IMR-90 (cell line): ENCODE measurements around the gene MRPL19. TPM values are rescaled to one million over a fixed set of nuclear protein-coding genes. Genes with fewer than 3 reads are reported as not detected.

Experiments
- ATAC-seq: fragments of 200-7000 bp; cut with Tn5 transposase; 2 replicates; pipeline ENCODE4 v1.9.1; 2020; ENCODE audit warnings: low read depth, mild to moderate bottlenecking, moderate library complexity
- BruUV-seq: library from RNA; stranded (reverse); fragments of 400-500 nt; replicated peaks from 2 replicates; lab custom pipeline; 2021; lab: Mats Ljungman, UMichigan
- CTCF ChIA-PET: fragments of 300-600 bp; formaldehyde crosslinking; extraction: SDS; loops from one replicate; lab custom pipeline; 2021; ENCODE audit warnings: antibody characterized with exemption; lab: Yijun Ruan, JAX
- POLR2A ChIA-PET: fragments of 300-600 bp; sonication (Branson Sonifier 250); formaldehyde crosslinking; loops from one replicate; lab custom pipeline; 2022; ENCODE audit warnings: antibody characterized with exemption; ENCODE audit not compliant: unreplicated experiment; lab: Charles Lee
- DNase-seq: peaks from one replicate; pipeline ENCODE4 v3.0.0; 2013
- H2AFZ ChIP-seq: replicated peaks from 2 replicates; pipeline ENCODE3; 2013; ENCODE audit warnings: low read length, mild to moderate bottlenecking; ENCODE audit not compliant: poor library complexity
- H2AK5ac ChIP-seq: 2 replicates; pipeline ENCODE4 v1.6.1; 2013; ENCODE audit warnings: low read depth, low read length, inconsistent platforms
- H2AK9ac ChIP-seq: replicated peaks from 2 replicates; pipeline ENCODE3; 2013; ENCODE audit warnings: mild to moderate bottlenecking, low read depth, low read length, moderate library complexity; ENCODE audit not compliant: poor library complexity
- H2BK120ac ChIP-seq: 2 replicates; pipeline ENCODE4 v1.6.1; 2013; ENCODE audit warnings: low read depth, low read length, inconsistent platforms
- H2BK15ac ChIP-seq: 3 replicates; pipeline ENCODE4 v1.6.1; 2013; ENCODE audit warnings: low read depth, low read length, inconsistent platforms
- H2BK20ac ChIP-seq: 2 replicates; pipeline ENCODE4 v1.6.1; 2013; ENCODE audit warnings: low read depth, mild to moderate bottlenecking, inconsistent platforms, low read length, moderate library complexity
- H2BK5ac ChIP-seq: 2 replicates; pipeline ENCODE4 v1.6.1; 2013; ENCODE audit warnings: mild to moderate bottlenecking, low read depth, low read length, inconsistent platforms; ENCODE audit not compliant: poor library complexity, severe bottlenecking
- H3K14ac ChIP-seq: replicated peaks from 2 replicates; pipeline ENCODE4 v1.6.1; 2013; ENCODE audit warnings: low read depth, low read length, inconsistent platforms
- H3K18ac ChIP-seq: 2 replicates; pipeline ENCODE4 v1.6.1; 2013; ENCODE audit warnings: low read depth, low read length, control low read depth
- H3K23ac ChIP-seq: 2 replicates; pipeline ENCODE4 v1.6.1; 2013; ENCODE audit warnings: low read depth, low read length, inconsistent platforms
- H3K27ac ChIP-seq: 2 replicates; pipeline ENCODE4 v1.5.1; 2013; ENCODE audit warnings: mild to moderate bottlenecking, control low read depth, low read length; ENCODE audit not compliant: insufficient read depth
- H3K27me3 ChIP-seq: 2 replicates; pipeline ENCODE4 v1.6.1; 2013; ENCODE audit warnings: low read length; ENCODE audit not compliant: control insufficient read depth, insufficient read depth
- H3K36me3 ChIP-seq: 2 replicates; pipeline ENCODE4 v1.6.1; 2013; ENCODE audit warnings: low read length, mixed read lengths; ENCODE audit not compliant: control insufficient read depth, insufficient read depth
- H3K4ac ChIP-seq: 2 replicates; pipeline ENCODE4 v1.6.1; 2013; ENCODE audit warnings: low read depth, low read length, inconsistent platforms
- H3K4me1 ChIP-seq: 2 replicates; pipeline ENCODE4 v1.6.1; 2013; ENCODE audit warnings: low read length, mixed read lengths; ENCODE audit not compliant: control insufficient read depth, insufficient read depth
- H3K4me2 ChIP-seq: 2 replicates; pipeline ENCODE4 v1.6.1; 2013; ENCODE audit warnings: low read depth, mild to moderate bottlenecking, control low read depth, low read length, moderate library complexity
- H3K4me3 ChIP-seq: 2 replicates; pipeline ENCODE4 v1.5.1; 2013; ENCODE audit warnings: low read depth, mild to moderate bottlenecking, control low read depth, low read length, moderate library complexity; ENCODE audit not compliant: insufficient read depth
- H3K56ac ChIP-seq: 2 replicates; pipeline ENCODE4 v1.6.1; 2013; ENCODE audit warnings: low read length, inconsistent platforms; ENCODE audit not compliant: insufficient read depth; ENCODE audit errors: extremely low read depth
- H3K79me1 ChIP-seq, 2 experiments: 2 replicates each; pipeline ENCODE4 v1.6.1; 2013; ENCODE audit warnings: low read length in 2 of 2, inconsistent platforms in 1 of 2, low read depth in 1 of 2
- H3K9ac ChIP-seq: 2 replicates; pipeline ENCODE4 v1.6.1; 2013; ENCODE audit warnings: low read depth, low read length, control low read depth
- H3K9me1 ChIP-seq: 2 replicates; pipeline ENCODE4 v1.6.1; 2013; ENCODE audit warnings: low read length, inconsistent platforms; ENCODE audit not compliant: insufficient read depth
- H3K9me3 ChIP-seq: 2 replicates; pipeline ENCODE4 v1.6.1; 2013; ENCODE audit warnings: low read length; ENCODE audit not compliant: control insufficient read depth, insufficient read depth
- H4K20me1 ChIP-seq: 2 replicates; pipeline ENCODE4 v1.6.1; 2013; ENCODE audit warnings: low read length, inconsistent platforms; ENCODE audit not compliant: insufficient read depth
- H4K5ac ChIP-seq: 2 replicates; pipeline ENCODE4 v1.6.1; 2013; ENCODE audit warnings: mild to moderate bottlenecking, low read depth, low read length, control low read depth
- H4K8ac ChIP-seq, 2 experiments: 2 replicates each; pipeline ENCODE4 v1.6.1; 2013; ENCODE audit warnings: low read depth in 2 of 2, low read length in 2 of 2, control low read depth in 1 of 2, inconsistent platforms in 1 of 2
- H4K91ac ChIP-seq: 2 replicates; pipeline ENCODE4 v1.6.1; 2013; ENCODE audit warnings: low read depth, low read length, inconsistent platforms; ENCODE audit not compliant: insufficient read depth
- CEBPB ChIP-seq: IDR thresholded peaks from 2 replicates; pipeline ENCODE4 v1.6.1; 2012; ENCODE audit warnings: low read depth, low read length, improper control_type of control experiment
- NFE2L2 ChIP-seq: fragments of 150-350 bp; IDR thresholded peaks from 2 replicates; pipeline ENCODE4 v1.6.1; 2016; ENCODE audit warnings: low read depth, mild to moderate bottlenecking, low read length
- WGBS, 2 experiments: methylation state at CpG; one replicate each; pipeline versions ENCODE4 v1.1.5 to v1.1.7; 2013; ENCODE audit warnings: missing lambda C conversion rate in 2 of 2; ENCODE audit not compliant: insufficient read length in 1 of 2; ENCODE audit errors: extremely low coverage in 2 of 2; 5-methylcytosine and 5-hydroxymethylcytosine counted together
- dilution Hi-C: fragments of 300-500 bp; cut with HindIII; formaldehyde crosslinking; loops from one replicate; pipeline ENCODE4 v1.14.3; 2018; ENCODE audit warnings: low sequenced_read_pairs; ENCODE audit not compliant: unreplicated experiment
- in situ Hi-C: fragments of 300-500 bp; cut with MboI; formaldehyde crosslinking; loops from 3 replicates; pipeline ENCODE4 v1.14.3; 2019; ENCODE audit warnings: low sequenced_read_pairs, inconsistent platforms, mixed read lengths
- intact Hi-C: fragments of 100-400 bp; cut with micrococcal nuclease; formaldehyde crosslinking; loops from 2 replicates; pipeline ENCODE4 v1.10.0; 2022
- polyA plus RNA-seq, 3 experiments: library from polyadenylated mRNA; depleted of rRNA; stranded (reverse); fragments of >200 nt; gene quantifications; 2 replicates each; pipeline ENCODE4 v1.2.3, GENCODE V29; 2012; ENCODE audit warnings: low replicate concordance in 1 of 3
- total RNA-seq: library from RNA; depleted of rRNA; stranded (reverse); fragments of >200 nt; gene quantifications from 2 replicates; pipeline ENCODE4 v1.2.3, GENCODE V29; 2012

The MRPL19 gene
- total and polyA plus RNA-seq, 2 of the 4 experiments (the other 2 are of a cell fraction) = 24.8 to 28.5 TPM

DNA sequence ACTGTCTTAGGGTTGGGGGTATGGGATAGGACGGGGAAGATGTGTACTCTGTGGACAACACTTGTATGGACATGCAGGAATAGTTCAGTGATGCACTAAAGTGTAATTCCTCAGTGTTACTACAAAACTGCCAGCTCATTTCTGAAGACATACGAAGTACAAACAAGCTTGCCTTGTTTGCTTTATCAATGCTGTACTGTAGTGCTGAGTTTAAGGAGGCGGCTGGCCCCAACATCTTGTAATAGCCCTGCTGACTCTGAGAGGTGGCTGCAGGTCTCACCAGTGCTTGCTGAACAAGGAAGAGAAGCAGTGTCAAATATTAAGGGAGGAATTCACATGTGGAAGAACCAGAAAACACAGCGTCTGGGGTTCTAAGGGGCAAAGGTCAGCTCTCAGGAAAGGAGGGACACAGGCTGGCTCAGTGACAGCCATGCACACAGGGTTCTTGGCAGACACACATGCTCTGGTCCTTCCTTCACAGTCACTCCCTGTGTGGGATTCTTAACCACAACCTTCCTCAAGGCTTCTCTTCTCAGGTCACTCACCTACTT lies 46.0 kb upstream of the MRPL19 start:
- Histone ChIP-seq H3K79me1 (peaks cover 0 to 17% of the 10 kb centered on the region in 2 experiments; a peak in 2 of 4 replicates), H3K9me1 (peaks cover 26% of the 10 kb centered on the region), H3K36me3 (no peaks in the 10 kb centered on the region), H3K27ac (peak overlapping the region; percentile 64), H2AK5ac (peak overlapping the region; percentile 95), H3K4ac (peak overlapping the region; percentile 82), H4K8ac (peak overlapping the region; percentile 88 to 91), H2BK5ac (peak overlapping the region; percentile 88), H3K9ac (peak overlapping the region; percentile 34; the same call in 1 of the 2 replicates), H3K23ac (peak overlapping the region; percentile 83), H3K4me1 (peaks cover 24% of the 10 kb centered on the region), H2BK120ac (peak overlapping the region; percentile 96), H4K91ac (peak overlapping the region; percentile 93), H3K18ac (peak overlapping the region; percentile 95), H4K20me1 (no peaks in the 10 kb centered on the region), H4K5ac (peak overlapping the region; percentile 84), H2BK15ac (peak overlapping the region; percentile 97; the same call in 2 of the 3 replicates), H2AK9ac (peak overlapping the region; percentile 18), H3K14ac (peak overlapping the region; percentile 72), H2AFZ (peak overlapping the region; percentile 53), H3K4me2 (no peak overlapping the region; the same call in 1 of the 2 replicates), H3K9me3 (no peaks in the 10 kb centered on the region), H3K56ac (peak overlapping the region; percentile 54; the same call in 1 of the 2 replicates), H2BK20ac (peak overlapping the region; percentile 98), H3K4me3 (no peak overlapping the region), H3K27me3 (no peaks in the 10 kb centered on the region)
- WGBS, 2 experiments = 71% methylated on average over 1 of the region's 4 CpGs; no CpG with 5 or more reads in 1 of the 2 experiments
- POLR2A ChIA-PET = interaction anchor here (1.0 kb wide), 1 partner anchor 40 kb away, joined by 3 read pairs; the partner anchor contains the start of gene EVA1A
- BruUV-seq = no TSS peak
- in situ Hi-C loops = loop anchor here (25.0 kb wide), 3 partner anchors 388 to 913 kb away; no protein-coding TSS in a partner anchor
- DNase-seq (peak; percentile 68), ATAC-seq (peak; percentile 66)
- intact Hi-C loops = no loop called here
- dilution Hi-C loops = no loop called here
- CTCF ChIA-PET = interaction anchor here (1.0 to 2.6 kb wide), 3 partner anchors 26 to 40 kb away, joined by 3 to 11 read pairs (median 3); no protein-coding TSS in a partner anchor
- TF ChIP-seq NFE2L2 = no peak
- TF ChIP-seq CEBPB = no peak
